ENCODE data around the gene LGALS3BP.

LGALS3BP gene

GRCh38 chr17:79019632-79020584 lies 40.2 kb upstream of the LGALS3BP start:
- TF ChIP-seq, protein P1, sequence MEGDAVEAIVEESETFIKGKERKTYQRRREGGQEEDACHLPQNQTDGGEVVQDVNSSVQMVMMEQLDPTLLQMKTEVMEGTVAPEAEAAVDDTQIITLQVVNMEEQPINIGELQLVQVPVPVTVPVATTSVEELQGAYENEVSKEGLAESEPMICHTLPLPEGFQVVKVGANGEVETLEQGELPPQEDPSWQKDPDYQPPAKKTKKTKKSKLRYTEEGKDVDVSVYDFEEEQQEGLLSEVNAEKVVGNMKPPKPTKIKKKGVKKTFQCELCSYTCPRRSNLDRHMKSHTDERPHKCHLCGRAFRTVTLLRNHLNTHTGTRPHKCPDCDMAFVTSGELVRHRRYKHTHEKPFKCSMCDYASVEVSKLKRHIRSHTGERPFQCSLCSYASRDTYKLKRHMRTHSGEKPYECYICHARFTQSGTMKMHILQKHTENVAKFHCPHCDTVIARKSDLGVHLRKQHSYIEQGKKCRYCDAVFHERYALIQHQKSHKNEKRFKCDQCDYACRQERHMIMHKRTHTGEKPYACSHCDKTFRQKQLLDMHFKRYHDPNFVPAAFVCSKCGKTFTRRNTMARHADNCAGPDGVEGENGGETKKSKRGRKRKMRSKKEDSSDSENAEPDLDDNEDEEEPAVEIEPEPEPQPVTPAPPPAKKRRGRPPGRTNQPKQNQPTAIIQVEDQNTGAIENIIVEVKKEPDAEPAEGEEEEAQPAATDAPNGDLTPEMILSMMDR (conservative IDR thresholded peaks at IDR 0.05), result peak; percentile 77
- H3K27ac ChIP-seq, result peak overlapping the region; percentile 93

DNA sequence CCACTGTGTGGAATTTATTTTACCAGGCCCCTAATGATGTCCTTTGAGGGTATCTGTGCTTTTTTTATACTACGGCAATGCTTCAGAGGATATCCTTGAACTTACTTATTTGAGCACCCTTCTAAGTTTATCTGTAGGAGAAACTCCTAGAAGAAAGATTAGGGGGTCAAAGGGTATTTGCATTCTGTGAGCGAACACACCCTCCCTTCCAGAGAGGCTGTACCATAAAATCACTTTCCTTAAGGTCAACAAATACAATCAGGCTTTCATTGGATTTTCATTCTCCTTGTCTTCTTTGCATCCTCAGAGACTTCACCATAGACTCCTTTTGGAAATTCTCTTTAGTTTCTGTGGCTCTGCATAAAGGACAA lies 39.5 kb upstream of the LGALS3BP start:
- no peak overlapping the region; the same call in 1 of the 2 replicates for H3K27ac ChIP-seq
- TF ChIP-seq, protein P1 (conservative IDR thresholded peaks at IDR 0.05), result no peak

GRCh38 chr17:79018370-79018695 lies 38.6 kb upstream of the LGALS3BP start:
- TF ChIP-seq, protein P1 (conservative IDR thresholded peaks at IDR 0.05), result no peak
- H3K27ac ChIP-seq, result no peak overlapping the region

DNA sequence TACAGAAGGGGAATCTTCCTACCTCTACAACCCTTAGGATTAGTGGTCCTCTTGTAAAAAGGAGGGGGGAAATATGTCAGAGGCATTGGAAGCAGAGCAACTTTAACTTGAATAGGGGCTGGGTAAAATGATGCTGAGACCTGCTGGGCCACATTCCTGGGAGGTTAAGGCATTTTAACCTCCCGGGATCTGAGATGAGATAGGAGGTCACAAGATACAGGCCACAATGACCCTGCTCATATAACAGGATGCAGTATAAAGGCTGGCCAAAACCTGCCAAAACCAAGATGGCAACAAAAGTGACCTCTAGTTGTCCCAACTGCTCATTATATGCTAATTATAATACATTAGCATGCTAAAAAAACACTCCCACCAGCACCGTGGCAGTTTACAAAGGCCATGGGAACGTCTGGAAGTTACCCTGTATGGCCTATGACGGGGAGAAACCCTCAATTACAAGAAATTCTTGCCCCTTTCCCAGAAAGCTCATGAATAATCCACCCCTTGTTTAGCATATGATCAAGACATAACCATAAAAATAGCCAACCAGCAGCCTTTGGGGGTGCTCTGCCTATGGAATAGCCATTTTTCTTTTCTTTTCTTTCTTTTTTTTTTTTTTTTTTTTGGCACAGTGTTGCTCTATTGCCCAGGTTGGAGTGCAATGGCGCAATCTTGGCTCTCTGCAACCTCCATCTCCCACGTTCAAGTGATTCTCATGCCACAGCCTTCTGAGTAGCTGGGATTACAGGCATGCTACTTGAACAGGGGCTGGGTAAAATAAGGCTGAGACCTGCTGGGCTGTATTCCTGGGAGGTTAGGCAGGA lies 38.0 kb upstream of the LGALS3BP start:
- TF ChIP-seq, protein P1 (conservative IDR thresholded peaks at IDR 0.05), result no peak
- H3K27ac ChIP-seq, result no peak overlapping the region

GRCh38 chr17:79014158-79014758 lies 34.5 kb upstream of the LGALS3BP start:
- TF ChIP-seq, protein P1 (conservative IDR thresholded peaks at IDR 0.05), result no peak
- H3K27ac ChIP-seq, result no peak overlapping the region

GRCh38 chr17:79012563-79013134 lies 32.9 kb upstream of the LGALS3BP start:
- no peak overlapping the region for H3K27ac ChIP-seq
- TF ChIP-seq, protein P1 (conservative IDR thresholded peaks at IDR 0.05), result no peak

All from VCaP (cell line).